GM13976 (cell line): ENCODE measurements around the gene SINHCAF.
A peak's percentile ranks its signal among the peaks of the same experiment; 100 is the strongest.

Experiments
- DNase-seq: peaks from one replicate; pipeline ENCODE4 v3.0.0; 2012; ENCODE audit warnings: low spot score
- CTCF ChIP-seq: IDR thresholded peaks from 2 replicates; pipeline ENCODE4 v1.5.1; 2012; ENCODE audit warnings: borderline replicate concordance, mild to moderate bottlenecking; ENCODE audit not compliant: insufficient read depth; ENCODE audit errors: extremely low read depth, missing control alignments, control extremely low read depth
- in situ Hi-C: fragments of 300-500 bp; cut with MboI; formaldehyde crosslinking; loops from one replicate; pipeline ENCODE4 v1.12.0; 2022; ENCODE audit warnings: low sequenced_read_pairs, mixed read lengths, inconsistent platforms; ENCODE audit not compliant: unreplicated experiment

The SINHCAF gene

GRCh38 chr12:31366104-31366621 lies 40.2 kb upstream of the SINHCAF start:
- TF ChIP-seq CTCF = no peak
- no peak for DNase-seq
- in situ Hi-C loops = no loop called here

- in situ Hi-C loops = no loop called here
- TF ChIP-seq CTCF = no peak
- DNase-seq = no peak
Measured at GRCh38 chr12:31363831-31364230, 37.9 kb upstream of the SINHCAF start.

DNA sequence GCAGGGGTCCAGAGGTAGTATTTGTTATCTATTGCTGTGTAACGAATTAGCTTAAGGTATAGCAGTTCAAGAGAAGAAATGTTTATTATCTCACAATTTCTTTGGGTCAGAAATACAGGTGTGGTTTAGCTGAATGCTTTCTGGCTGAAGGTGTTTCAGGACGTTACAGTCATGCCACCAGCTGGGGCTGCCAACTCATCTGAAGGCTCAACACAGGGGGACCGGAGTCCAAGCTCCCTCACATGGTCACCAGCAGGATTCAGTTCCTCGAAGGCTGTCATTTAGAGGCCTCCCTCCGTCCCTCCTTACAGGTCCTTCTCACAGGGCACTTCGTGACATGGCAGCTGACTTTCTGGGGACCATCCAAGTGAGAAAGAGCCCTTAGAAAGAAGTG lies 37.5 kb upstream of the SINHCAF start:
- no peak for TF ChIP-seq CTCF
- no peak for DNase-seq
- in situ Hi-C loops = no loop called here

DNA sequence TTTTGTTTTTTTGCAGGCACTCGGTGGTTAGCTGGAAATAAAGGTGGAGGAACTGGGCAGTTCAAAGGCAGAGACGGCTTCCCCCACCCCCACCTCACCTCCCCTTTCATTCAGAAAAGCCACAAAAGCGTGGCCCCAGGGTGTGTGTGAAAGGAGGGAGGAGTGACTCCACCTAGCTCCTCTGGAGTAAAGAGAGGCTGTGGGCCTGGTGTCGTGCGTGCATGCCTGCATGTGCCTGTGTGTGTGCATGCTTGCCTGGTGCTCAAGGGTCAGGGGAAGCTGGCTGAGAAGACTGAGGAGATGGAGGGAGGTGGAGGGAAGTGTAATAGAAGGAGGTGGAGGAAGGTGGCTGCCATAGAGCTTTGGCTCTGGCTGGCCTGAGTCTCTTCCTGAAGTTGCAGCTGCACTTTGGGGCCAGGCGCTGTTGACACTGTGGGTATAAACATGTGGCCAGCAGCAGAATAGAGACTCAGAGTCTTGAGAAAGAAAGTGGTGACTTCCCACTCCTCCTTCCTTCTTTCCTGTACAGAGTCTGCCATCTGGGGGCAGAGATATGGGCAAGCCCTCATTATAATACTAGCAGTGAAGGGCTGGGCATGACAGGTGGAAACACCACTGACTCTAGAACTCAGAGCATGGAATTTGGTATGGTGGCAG lies 36.9 kb upstream of the SINHCAF start:
- in situ Hi-C loops = no loop called here
- peak; percentile 65 for DNase-seq
- peak; percentile 32 for TF ChIP-seq CTCF

GRCh38 chr12:31362115-31362758 lies 36.3 kb upstream of the SINHCAF start:
- in situ Hi-C loops = no loop called here
- DNase-seq = peak; percentile 33
- TF ChIP-seq CTCF = no peak

DNA sequence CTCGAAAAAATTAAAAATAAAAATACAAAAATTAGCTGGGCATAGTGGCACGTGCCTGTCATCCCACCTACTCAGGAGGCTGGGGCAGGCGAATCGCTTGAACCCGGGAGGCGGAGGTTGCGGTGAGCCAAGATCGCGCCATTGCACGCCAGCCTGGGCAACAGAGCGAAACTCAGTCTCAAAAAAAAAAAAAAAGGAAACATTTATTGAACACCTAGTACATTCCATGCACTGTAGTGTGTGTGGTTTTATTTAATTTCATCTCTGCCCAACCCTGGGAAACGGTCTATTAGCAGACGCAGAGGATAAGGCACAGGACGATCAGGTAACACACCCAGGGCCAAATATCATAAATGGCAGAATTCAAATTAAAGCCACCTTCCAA lies 35.8 kb upstream of the SINHCAF start:
- DNase-seq = no peak
- in situ Hi-C loops = no loop called here
- TF ChIP-seq CTCF = no peak

DNA sequence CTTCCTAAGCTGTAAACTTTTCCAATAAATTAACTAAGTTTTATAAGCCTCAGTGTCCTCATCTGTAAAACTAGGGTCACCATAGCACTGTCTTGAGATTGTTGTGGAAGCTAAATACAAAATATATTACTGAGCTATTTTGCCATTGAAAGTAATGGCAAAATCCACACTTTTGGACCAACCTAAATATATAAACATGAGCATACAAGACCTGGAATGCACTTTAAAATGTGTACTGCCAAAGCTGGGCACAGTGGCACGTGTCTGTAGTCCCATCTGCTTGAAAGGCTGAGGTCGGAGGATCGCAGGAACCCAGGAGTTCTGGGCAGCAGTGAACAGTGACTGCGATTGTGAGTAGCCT lies 29.8 kb upstream of the SINHCAF start:
- in situ Hi-C loops = no loop called here
- no peak for DNase-seq
- no peak for TF ChIP-seq CTCF
